ENCODE data around the gene LRRIQ3. TPM values are rescaled to one million over a fixed set of nuclear protein-coding genes. Genes with fewer than 3 reads are reported as not detected.

Gene LRRIQ3
- total RNA-seq, 1 experiment from 2014 or later: 0.95 TPM

- H3K9me2 ChIP-seq (replicated peaks; ENCODE audit: low read length): no peaks in the 10 kb centered on the region
- no peak overlapping the region for H3K4me3 ChIP-seq (ENCODE audit: low read length)
- no peaks in the 10 kb centered on the region for H3K9me3 ChIP-seq (ENCODE audit: low read length)
- H3K4me1 ChIP-seq (ENCODE audit: insufficient read depth, low read length): no peaks in the 10 kb centered on the region
- peaks cover 6% of the 10 kb centered on the region; the same call in 1 of the 2 replicates for H3K27me3 ChIP-seq (ENCODE audit: low read length)
- H3F3A ChIP-seq (ENCODE audit: low read length, unreplicated experiment): no peaks in the 10 kb centered on the region
- TF ChIP-seq, protein P1, sequence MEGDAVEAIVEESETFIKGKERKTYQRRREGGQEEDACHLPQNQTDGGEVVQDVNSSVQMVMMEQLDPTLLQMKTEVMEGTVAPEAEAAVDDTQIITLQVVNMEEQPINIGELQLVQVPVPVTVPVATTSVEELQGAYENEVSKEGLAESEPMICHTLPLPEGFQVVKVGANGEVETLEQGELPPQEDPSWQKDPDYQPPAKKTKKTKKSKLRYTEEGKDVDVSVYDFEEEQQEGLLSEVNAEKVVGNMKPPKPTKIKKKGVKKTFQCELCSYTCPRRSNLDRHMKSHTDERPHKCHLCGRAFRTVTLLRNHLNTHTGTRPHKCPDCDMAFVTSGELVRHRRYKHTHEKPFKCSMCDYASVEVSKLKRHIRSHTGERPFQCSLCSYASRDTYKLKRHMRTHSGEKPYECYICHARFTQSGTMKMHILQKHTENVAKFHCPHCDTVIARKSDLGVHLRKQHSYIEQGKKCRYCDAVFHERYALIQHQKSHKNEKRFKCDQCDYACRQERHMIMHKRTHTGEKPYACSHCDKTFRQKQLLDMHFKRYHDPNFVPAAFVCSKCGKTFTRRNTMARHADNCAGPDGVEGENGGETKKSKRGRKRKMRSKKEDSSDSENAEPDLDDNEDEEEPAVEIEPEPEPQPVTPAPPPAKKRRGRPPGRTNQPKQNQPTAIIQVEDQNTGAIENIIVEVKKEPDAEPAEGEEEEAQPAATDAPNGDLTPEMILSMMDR (conservative IDR thresholded peaks at IDR 0.05; ENCODE audit: low read depth, low read length): no peak
- TF ChIP-seq EZH2 (IDR thresholded peaks at IDR 0.05; ENCODE audit: low read length, unreplicated experiment) (no peak), EZH2phosphoT487 (IDR thresholded peaks at IDR 0.05; ENCODE audit: borderline replicate concordance, low read length) (no peak)
- no peak for DNase-seq
- H2AFZ ChIP-seq (ENCODE audit: low read length): no peak overlapping the region
- BruUV-seq (replicated peaks): no TSS peak
- no peaks in the 10 kb centered on the region for H4K20me1 ChIP-seq (ENCODE audit: low read length)
- POLR2A ChIA-PET (ENCODE audit: unreplicated experiment): no interaction called here
- no peak overlapping the region for H3K9ac ChIP-seq (ENCODE audit: low read length)
- H3K27ac ChIP-seq (ENCODE audit: low read length): no peak overlapping the region
- H3K79me2 ChIP-seq (ENCODE audit: low read length): no peaks in the 10 kb centered on the region
- H3K36me3 ChIP-seq (ENCODE audit: low read depth, low read length): no peaks in the 10 kb centered on the region
- ATAC-seq: no peak
- intact Hi-C loops (cut with micrococcal nuclease): no loop called here
- H3K4me2 ChIP-seq (ENCODE audit: low read length): no peak overlapping the region
- CTCF ChIA-PET: no interaction called here
Observed at GRCh38 chr1:74245168-74245772, 47.3 kb upstream of the LRRIQ3 start.

GRCh38 chr1:74237787-74238186 lies 39.8 kb upstream of the LRRIQ3 start:
- no peak for DNase-seq
- Histone ChIP-seq H3K9me3 (ENCODE audit: low read length) (no peaks in the 10 kb centered on the region), H3K79me2 (ENCODE audit: low read length) (no peaks in the 10 kb centered on the region), H3K9ac (ENCODE audit: low read length) (no peak overlapping the region), H2AFZ (ENCODE audit: low read length) (no peak overlapping the region), H4K20me1 (ENCODE audit: low read length) (no peaks in the 10 kb centered on the region), H3K9me2 (replicated peaks; ENCODE audit: low read length) (no peaks in the 10 kb centered on the region), H3K4me2 (ENCODE audit: low read length) (no peak overlapping the region), H3F3A (ENCODE audit: low read length, unreplicated experiment) (no peaks in the 10 kb centered on the region), H3K4me1 (ENCODE audit: insufficient read depth, low read length) (no peaks in the 10 kb centered on the region), H3K4me3 (ENCODE audit: low read length) (no peak overlapping the region), H3K27ac (ENCODE audit: low read length) (no peak overlapping the region), H3K27me3 (ENCODE audit: low read length) (peaks cover 21% of the 10 kb centered on the region), H3K36me3 (ENCODE audit: low read depth, low read length) (no peaks in the 10 kb centered on the region)
- POLR2A ChIA-PET (ENCODE audit: unreplicated experiment): no interaction called here
- CTCF ChIA-PET: no interaction called here
- no peak for TF ChIP-seq EZH2 (IDR thresholded peaks at IDR 0.05; ENCODE audit: low read length, unreplicated experiment)
- TF ChIP-seq, protein P1 (conservative IDR thresholded peaks at IDR 0.05; ENCODE audit: low read depth, low read length): no peak
- TF ChIP-seq EZH2phosphoT487 (IDR thresholded peaks at IDR 0.05; ENCODE audit: borderline replicate concordance, low read length): no peak
- ATAC-seq: no peak
- no TSS peak for BruUV-seq (replicated peaks)
- intact Hi-C loops (cut with micrococcal nuclease): no loop called here

- ChIA-PET POLR2A (ENCODE audit: unreplicated experiment) (no interaction called here), CTCF (no interaction called here)
- Histone ChIP-seq H3K36me3 (ENCODE audit: low read depth, low read length) (no peaks in the 10 kb centered on the region), H3K4me1 (ENCODE audit: insufficient read depth, low read length) (no peaks in the 10 kb centered on the region), H3K4me2 (ENCODE audit: low read length) (no peak overlapping the region), H3K79me2 (ENCODE audit: low read length) (no peaks in the 10 kb centered on the region), H3K4me3 (ENCODE audit: low read length) (no peak overlapping the region), H3K9me3 (ENCODE audit: low read length) (no peaks in the 10 kb centered on the region), H4K20me1 (ENCODE audit: low read length) (no peaks in the 10 kb centered on the region), H3F3A (ENCODE audit: low read length, unreplicated experiment) (no peaks in the 10 kb centered on the region), H3K9ac (ENCODE audit: low read length) (no peak overlapping the region), H3K9me2 (replicated peaks; ENCODE audit: low read length) (no peaks in the 10 kb centered on the region), H3K27me3 (ENCODE audit: low read length) (peaks cover 28% of the 10 kb centered on the region), H2AFZ (ENCODE audit: low read length) (no peak overlapping the region), H3K27ac (ENCODE audit: low read length) (no peak overlapping the region)
- DNase-seq: no peak
- intact Hi-C loops (cut with micrococcal nuclease): no loop called here
- BruUV-seq (replicated peaks): no TSS peak
- TF ChIP-seq, protein P1 (conservative IDR thresholded peaks at IDR 0.05; ENCODE audit: low read depth, low read length): no peak
- no peak for TF ChIP-seq EZH2 (IDR thresholded peaks at IDR 0.05; ENCODE audit: low read length, unreplicated experiment)
- no peak for TF ChIP-seq EZH2phosphoT487 (IDR thresholded peaks at IDR 0.05; ENCODE audit: borderline replicate concordance, low read length)
- no peak for ATAC-seq
Observed at GRCh38 chr1:74237035-74237434, 39.1 kb upstream of the LRRIQ3 start.
